D721Med (cell line): ENCODE results near the gene ZP4.

ENCODE experiments used
- DNase-seq: peaks from one replicate; pipeline ENCODE4 v3.0.0; 2011; ENCODE audit warnings: low spot score; ENCODE audit not compliant: insufficient read length
- FAIRE-seq: peaks from 2 replicates; lab custom pipeline; 2011; peaks lifted over from hg19 to GRCh38; lab: Jason Lieb, UNC
- TF ChIP-seq, protein P1 (sequence below): IDR thresholded peaks from 2 replicates; pipeline ENCODE4 v1.5.1; 2012; ENCODE audit warnings: mild to moderate bottlenecking, control low read depth; ENCODE audit not compliant: insufficient read depth; ENCODE audit errors: missing control alignments

ZP4 gene

DNA sequence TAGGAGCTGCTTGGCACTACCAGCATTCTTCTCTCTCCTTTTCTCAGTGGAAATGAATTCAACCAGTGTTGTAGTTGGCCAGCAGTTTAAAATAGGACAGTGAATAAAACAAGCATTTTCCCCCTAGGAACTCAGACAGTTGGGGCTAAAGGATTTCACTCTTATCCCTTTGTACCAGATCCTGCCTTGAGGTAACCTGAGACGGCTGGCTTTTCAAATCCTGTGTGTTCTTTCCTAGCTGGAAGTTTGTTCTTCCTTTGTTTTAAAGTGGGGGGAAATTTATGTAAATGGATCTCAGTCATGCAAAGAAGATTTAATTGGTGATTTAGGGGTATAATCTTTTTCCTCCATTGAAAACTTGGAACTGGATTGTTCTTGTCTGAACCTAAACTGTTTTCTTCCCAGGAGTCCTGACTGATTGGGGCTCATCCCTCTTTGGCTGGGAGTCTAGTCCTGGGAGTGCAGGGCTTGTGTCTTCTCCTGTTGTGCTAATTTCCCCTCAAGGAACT is 23.3 kb downstream of the ZP4 start:
- TF ChIP-seq, protein P1, sequence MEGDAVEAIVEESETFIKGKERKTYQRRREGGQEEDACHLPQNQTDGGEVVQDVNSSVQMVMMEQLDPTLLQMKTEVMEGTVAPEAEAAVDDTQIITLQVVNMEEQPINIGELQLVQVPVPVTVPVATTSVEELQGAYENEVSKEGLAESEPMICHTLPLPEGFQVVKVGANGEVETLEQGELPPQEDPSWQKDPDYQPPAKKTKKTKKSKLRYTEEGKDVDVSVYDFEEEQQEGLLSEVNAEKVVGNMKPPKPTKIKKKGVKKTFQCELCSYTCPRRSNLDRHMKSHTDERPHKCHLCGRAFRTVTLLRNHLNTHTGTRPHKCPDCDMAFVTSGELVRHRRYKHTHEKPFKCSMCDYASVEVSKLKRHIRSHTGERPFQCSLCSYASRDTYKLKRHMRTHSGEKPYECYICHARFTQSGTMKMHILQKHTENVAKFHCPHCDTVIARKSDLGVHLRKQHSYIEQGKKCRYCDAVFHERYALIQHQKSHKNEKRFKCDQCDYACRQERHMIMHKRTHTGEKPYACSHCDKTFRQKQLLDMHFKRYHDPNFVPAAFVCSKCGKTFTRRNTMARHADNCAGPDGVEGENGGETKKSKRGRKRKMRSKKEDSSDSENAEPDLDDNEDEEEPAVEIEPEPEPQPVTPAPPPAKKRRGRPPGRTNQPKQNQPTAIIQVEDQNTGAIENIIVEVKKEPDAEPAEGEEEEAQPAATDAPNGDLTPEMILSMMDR: no peak
- DNase-seq (no peak), FAIRE-seq (no peak)

DNA sequence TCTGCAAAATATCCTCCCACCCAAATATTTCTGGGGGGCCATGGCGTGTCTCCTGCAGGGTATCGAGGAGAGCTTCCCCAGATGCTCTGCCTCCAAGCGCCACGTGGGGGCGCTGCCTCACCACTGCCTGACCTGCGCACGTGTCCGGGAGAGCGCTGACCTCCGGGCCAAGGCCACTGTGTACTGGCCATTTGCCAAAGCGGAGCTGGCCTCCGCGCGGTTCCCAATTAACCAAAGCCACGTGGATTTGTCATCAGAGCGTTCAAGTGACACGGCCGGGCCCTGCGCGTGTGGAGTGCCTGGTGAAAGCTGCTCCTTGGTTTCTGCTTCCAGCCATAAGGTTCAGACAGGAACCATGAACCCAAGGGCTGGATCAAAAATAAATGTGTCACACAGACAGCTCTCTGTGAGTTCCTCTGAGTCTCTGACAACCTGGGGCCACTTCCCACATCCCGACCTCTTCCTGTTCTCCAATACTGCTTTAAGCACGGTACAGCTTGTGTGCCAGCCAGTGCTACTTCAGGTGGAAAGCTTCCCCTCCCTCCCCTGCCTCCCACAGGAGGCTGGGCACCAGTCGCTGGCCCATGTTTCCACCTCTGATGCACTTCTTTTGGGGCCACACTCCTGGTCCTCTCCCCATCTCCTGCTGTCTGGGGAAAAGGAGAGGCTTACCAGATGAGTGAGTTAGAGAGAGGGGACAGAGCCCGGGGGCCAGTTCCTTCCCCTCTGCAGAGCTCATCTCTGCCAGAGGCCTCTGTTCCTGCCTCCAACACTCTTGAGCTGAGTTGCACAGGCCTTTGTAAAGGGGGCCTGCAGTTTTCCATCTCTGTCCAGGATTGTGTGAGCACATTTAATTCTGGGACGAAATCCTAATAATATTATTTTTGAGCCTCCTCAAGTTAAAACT is 26.1 kb downstream of the ZP4 start:
- FAIRE-seq (no peak), DNase-seq (peak; percentile 33)

DNA sequence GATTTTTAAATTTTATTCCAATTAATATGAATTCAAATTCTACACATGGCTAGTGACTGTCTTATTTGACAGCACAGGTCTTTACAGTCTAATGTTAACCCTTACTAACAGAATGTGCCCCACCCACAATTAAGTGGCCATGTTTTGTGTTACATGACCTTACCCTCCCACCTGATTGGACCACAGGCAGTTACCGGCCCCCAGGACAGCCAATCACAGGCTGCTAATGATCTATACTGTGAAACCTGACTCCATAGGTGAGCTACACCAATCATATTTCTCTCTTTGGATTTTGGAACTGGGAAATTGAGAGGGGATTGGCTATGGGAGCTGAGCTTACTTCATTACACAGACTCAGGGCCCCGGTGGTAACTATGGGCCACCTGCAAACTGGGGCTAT is 27.5 kb downstream of the ZP4 start:
- FAIRE-seq (no peak), DNase-seq (no peak)
- TF ChIP-seq, protein P1: no peak

More for the DNA sequence above, 26.1 kb downstream of the ZP4 start:
- TF ChIP-seq, protein P1: peak; percentile 81

DNA sequence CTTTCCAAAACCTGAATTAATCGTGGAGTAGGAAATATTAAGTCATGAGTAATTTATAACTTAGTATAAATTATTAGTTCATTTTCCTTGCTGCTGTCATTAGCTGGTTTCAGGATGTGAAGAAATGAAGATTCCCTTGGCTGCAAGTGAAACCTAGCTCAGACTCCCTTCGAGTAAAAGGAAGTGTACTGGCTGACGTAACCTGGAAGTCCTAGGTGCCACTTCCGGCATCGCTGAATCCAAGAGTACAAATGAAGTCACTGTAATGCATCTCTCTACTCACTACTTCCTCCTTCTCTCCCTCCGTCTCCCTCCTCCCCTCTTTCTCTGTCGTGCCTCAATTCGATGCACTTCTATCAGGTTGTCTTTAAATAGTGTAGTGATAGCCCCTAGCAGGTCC is 28.8 kb downstream of the ZP4 start:
- no peak for FAIRE-seq
- no peak for DNase-seq
- TF ChIP-seq, protein P1: no peak

DNA sequence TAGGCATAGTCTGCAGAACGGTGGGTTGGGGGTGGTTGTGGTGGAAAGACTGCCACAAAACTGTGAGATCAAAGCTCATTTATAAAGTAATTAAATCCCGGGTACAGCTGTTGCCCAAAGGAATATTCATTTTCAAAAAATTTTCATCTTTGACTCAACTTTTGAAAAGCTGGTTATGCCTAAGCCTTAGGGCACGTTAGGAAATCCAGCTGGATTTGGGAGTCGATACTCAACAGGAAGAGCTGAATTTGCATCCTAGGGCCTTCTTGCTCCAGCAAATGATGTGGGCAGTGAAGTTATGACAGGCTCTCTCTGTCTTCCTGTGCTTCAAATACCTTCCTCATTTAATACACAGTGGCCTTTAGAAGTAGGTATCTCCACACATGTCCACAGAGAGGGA is 31.7 kb downstream of the ZP4 start:
- FAIRE-seq: no peak
- TF ChIP-seq, protein P1: no peak
- no peak for DNase-seq

DNA sequence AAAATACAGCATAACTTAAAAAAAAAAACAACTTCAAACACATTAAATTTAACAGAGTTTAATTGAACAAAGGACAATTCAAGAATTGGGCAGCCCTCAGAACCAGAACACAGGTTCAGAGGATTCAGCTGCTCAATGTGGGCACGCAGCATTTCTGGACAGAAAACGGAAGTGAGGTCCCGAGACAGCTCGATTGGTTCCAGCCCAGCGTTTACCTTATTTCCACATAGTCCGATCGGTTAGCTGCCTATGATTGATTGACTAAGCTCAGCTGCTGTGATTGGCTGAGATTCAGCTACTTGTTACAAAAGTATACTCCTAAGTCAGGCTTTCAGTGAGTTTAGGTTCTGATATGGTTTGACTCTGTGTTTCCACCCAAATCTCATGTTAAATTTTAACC is 33.3 kb downstream of the ZP4 start:
- TF ChIP-seq, protein P1: no peak
- FAIRE-seq (no peak), DNase-seq (no peak)

DNA sequence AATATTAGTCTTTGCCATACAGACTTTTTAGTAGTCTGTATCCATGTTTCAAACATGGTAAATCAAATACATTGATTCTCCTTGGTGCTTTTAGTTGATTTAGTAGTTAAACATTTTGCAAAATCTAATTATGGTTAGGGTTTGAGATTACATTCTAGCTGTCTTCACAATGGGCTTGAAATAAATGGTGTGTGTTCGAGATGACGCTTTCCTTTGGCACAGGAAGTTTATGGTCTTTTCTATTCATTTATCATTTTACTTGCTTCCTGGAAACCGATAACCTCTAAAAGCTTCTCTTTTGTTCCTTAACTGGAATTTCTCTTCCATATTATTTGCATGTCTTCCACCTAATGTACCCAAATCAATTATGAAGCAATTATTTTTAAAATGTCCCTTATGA is 38.4 kb downstream of the ZP4 start:
- DNase-seq (no peak), FAIRE-seq (no peak)
- TF ChIP-seq, protein P1: no peak
